HG03045 (cell line): ENCODE measurements around the gene DAD1.
A peak's percentile ranks its signal among the peaks of the same experiment; 100 is the strongest.
"Not testable (repeated sequence)": the region's sequence is repeated elsewhere in the genome, so short reads cannot be mapped to it uniquely, and the experiment has no call there.

Source experiments
- ATAC-seq: cut with Tn5 transposase; IDR thresholded peaks from one replicate; pipeline ENCODE4 v1.9.1; 2021; ENCODE audit warnings: mild to moderate bottlenecking, moderate library complexity; ENCODE audit not compliant: unreplicated experiment

DAD1 gene

DNA sequence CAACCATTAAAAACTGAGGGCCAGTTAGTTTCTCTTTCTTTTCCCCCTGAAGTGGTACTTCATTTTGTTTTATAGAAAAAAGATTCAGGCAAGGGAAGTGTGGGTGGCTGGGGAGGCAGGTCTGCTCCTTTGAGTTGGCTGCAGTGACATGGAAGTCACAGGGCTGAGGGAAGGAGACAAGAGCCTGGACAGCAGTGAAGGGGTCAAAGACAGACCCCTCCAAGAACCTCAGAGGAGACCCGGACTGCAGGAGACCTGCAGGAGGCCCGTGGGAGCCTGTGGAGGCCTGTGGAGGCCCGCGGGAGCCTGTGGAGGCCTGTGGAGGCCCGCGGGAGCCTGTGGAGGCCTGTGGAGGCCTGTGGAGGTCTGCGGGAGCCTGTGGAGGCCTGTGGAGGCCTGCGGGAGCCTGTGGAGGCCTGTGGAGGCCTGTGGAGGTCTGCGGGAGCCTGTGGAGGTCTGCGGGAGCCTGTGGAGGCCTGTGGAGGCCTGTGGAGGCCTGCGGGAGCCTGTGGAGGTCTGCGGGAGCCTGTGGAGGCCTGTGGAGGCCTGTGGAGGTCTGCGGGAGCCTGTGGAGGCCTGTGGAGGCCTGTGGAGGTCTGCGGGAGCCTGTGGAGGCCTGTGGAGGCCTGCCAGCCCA is 35.0 kb downstream of the DAD1 start:
- ATAC-seq: not testable (repeated sequence)

DNA sequence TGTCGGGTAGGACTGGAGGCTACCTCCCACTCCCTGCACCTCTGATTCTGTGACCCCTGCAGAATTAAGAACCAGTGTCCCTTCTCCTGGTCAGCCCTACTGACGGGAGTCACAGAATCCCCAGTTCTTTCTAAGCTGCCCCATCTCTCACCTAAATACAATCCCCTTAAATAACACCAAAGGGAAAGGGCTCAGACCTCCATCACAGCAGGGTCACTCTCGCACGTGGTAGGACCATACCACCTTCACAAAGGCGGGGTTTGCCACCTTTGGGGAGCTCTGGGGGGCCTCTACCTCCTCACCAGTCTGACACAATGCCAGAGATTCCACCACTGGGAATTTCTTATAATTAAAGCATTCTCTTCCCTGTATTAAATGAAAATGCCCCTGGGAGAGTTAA is 35.6 kb downstream of the DAD1 start:
- no peak for ATAC-seq

DNA sequence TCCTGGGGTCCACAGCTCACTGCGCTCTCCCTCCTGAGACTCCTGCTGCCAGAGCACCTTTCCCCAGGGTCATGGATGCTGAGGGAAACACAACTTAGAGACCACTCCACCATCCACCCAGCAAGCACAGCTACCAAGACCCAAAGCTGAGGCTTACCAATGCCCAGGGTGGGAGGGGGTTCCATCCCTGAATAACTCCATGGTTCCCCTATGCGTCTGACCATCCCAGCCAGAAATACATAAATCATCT is 36.3 kb downstream of the DAD1 start:
- ATAC-seq: no peak

DNA sequence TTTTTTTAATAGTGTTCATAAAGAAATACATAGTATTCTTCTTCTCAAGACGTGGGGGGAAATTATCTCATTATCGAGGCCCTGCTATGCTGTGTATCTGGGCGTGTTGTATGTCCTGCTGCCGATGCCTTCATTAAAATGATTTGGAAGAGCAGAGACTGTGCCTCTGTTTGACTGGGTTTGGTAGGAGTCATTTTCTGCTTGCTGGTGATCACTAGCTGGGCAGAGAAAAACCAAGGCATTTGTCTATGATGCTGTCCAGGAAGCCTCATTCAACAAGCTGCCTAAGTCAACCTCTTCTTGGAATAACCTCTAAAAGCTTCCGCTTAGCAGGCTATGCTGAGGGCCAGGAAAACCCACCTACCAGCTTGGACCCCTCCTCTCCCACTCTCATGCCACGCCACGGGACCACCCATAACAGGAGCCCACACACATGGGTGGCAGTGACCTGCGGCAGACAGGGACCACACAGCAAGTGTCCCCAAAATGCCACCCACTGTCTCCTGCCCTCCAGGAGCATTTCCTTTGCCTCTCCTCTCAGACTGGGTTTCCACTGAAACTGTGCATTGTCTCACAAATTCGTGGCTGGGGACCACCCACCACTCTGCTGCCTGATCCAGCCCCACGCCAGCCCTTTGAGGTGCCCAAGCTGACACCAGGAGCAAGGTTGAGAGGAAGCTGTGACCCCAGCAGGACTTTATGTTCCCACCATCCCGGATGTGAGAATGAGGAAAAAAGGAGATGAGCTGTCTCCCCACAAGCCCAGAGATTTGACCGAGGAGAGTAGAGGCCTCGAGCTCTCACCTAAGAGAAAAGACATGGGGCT is 36.8 kb downstream of the DAD1 start:
- ATAC-seq: no peak

DNA sequence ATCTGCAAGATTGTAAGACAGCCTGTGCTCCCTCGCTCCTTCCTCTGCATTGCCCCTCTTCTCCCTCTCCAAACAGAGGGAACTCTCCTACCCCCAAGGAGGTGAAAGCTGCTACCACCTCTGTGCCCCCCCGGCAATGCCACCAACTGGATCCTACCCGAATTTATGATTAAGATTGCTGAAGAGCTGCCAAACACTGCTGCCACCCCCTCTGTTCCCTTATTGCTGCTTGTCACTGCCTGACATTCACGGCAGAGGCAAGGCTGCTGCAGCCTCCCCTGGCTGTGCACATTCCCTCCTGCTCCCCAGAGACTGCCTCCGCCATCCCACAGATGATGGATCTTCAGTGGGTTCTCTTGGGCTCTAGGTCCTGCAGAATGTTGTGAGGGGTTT is 37.4 kb downstream of the DAD1 start:
- ATAC-seq: no peak

DNA sequence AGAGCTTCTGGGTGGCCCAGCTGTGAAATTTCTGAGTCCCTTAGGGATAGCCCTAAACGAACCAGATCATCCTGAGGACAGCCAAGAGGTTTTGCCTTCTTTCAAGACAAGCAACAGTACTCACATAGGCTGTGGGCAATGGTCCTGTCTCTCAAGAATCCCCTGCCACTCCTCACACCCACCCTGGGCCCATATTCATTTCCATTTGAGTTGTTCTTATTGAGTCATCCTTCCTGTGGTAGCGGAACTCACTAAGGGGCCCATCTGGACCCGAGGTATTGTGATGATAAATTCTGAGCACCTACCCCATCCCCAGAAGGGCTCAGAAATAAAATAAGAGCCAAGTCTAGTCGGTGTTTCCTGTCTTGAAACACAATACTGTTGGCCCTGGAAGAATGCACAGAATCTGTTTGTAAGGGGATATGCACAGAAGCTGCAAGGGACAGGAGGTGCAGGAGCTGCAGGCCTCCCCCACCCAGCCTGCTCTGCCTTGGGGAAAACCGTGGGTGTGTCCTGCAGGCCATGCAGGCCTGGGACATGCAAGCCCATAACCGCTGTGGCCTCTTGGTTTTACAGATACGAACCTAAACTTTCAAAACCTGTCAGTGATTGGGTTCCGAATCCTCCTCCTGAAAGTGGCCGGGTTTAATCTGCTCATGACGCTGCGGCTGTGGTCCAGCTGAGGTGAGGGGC is 38.9 kb downstream of the DAD1 start:
- peak; percentile 59 for ATAC-seq

DNA sequence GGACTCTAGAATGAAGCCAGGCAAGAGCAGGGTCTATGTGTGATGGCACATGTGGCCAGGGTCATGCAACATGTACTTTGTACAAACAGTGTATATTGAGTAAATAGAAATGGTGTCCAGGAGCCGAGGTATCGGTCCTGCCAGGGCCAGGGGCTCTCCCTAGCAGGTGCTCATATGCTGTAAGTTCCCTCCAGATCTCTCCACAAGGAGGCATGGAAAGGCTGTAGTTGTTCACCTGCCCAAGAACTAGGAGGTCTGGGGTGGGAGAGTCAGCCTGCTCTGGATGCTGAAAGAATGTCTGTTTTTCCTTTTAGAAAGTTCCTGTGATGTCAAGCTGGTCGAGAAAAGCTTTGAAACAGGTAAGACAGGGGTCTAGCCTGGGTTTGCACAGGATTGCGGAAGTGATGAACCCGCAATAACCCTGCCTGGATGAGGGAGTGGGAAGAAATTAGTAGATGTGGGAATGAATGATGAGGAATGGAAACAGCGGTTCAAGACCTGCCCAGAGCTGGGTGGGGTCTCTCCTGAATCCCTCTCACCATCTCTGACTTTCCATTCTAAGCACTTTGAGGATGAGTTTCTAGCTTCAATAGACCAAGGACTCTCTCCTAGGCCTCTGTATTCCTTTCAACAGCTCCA is 39.6 kb downstream of the DAD1 start:
- ATAC-seq: no peak

GRCh38 chr14:22547948-22548750 is 40.9 kb downstream of the DAD1 start:
- ATAC-seq: no peak

GRCh38 chr14:22547313-22547947 is 41.6 kb downstream of the DAD1 start:
- no peak for ATAC-seq

GRCh38 chr14:22546722-22547071 is 42.3 kb downstream of the DAD1 start:
- ATAC-seq: no peak

DNA sequence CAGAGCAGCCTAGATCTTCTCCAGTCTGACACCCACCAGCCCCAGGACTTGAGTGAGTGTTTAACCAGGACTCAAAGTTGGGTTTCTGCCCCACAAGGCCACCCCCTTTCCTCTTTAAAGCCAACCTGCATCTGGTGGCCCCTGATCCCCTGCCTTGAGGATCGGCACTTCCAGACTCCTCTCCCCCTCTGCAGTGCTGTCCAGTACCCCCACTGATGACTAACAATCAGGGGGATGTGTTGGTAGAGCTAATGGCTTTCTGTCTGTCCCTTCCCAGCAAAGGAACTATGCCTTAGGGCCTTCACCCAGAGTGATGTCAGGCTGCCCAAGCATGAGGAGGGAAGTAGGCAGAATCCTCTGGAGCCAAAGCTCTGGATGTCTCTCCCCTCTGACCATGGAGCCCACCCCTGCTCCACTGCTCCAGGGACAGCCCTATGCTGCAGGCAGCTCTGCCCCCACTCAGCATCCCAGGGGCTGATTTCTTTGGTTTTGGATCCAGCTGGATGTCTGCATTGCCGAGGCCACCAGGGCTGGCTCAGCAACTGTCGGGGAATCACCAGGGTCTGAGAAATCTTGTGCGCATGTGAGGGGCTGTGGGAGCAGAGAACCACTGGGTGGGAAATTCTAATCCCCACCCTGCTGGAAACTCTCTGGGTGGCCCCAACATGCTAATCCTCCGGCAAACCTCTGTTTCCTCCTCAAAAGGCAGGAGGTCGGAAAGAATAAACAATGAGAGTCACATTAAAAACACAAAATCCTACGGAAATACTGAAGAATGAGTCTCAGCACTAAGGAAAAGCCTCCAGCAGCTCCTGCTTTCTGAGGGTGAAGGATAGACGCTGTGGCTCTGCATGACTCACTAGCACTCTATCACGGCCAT is 42.9 kb downstream of the DAD1 start:
- no peak for ATAC-seq

DNA sequence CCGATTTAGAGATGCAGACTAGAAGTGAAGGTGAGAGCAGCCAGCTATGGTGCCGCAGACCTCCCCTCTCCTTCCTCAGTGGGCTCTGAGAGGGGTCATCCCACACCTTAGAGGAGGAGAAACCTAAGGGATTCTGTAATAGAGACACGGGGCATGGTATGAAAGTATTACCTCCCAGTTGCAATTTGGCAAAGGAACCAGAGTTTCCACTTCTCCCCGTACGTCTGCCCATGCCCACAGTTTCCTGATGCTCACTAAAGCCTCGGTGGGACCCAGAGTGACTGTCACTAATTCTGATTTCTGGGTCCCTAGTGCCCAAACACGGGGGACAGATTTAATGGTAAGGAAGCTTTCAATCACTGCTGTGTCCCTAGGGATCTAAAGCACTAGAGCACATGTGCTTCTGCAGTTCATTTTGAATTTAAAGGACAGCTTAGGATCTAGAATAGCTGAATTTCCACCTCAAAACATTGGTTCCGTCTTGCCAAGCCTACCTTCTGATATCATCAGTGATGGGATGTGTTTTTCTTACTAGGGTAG is 44.1 kb downstream of the DAD1 start:
- ATAC-seq: no peak

GRCh38 chr14:22544406-22544805 is 44.6 kb downstream of the DAD1 start:
- ATAC-seq: no peak

- not testable (repeated sequence) for ATAC-seq
These were observed 45.3 kb downstream of the DAD1 start for GRCh38 chr14:22543570-22544357.

- no peak for ATAC-seq
These were observed 46.7 kb downstream of the DAD1 start for GRCh38 chr14:22542360-22542759.

- ATAC-seq: no peak
These were observed 47.3 kb downstream of the DAD1 start for GRCh38 chr14:22541721-22542120.

- no peak for ATAC-seq
These were observed 48.1 kb downstream of the DAD1 start for GRCh38 chr14:22540811-22541360.

DNA sequence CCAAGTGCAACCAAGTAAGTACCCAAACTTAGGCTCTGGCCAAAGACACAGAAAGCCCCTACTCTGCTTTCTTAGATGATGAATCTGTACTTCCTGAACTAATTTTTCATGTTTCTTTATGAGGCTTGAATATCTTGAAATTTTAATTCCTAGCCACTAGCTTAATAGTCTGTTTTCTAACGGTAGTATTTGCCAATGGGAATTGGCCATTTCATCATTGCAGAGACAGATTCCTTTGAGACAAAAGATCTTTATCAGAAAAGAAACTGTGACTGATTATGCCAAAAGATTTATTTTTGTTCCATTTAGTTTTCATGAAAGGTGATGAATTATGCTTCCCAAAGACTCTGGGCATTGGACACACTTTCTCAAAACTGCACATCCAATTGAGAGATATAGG is 48.7 kb downstream of the DAD1 start:
- ATAC-seq: no peak
